AG04450 (cell line): Measurements from ENCODE around the gene SRRM3. TPM values are rescaled to one million over a fixed set of nuclear protein-coding genes. Genes with fewer than 3 reads are reported as not detected.

Experiments used
- CTCF ChIA-PET: fragments of 300-600, 350-600 bp; formaldehyde crosslinking; extraction: SDS; loops from one replicate; lab custom pipeline; 2022; ENCODE audit warnings: antibody characterized with exemption, inconsistent platforms; lab: Charles Lee
- POLR2A ChIA-PET: fragments of 350-600 bp; formaldehyde crosslinking; extraction: SDS; loops from one replicate; lab custom pipeline; 2021; ENCODE audit warnings: antibody characterized with exemption, inconsistent platforms; lab: Yijun Ruan, JAX
- DNase-seq: peaks from one replicate; pipeline ENCODE4 v3.0.0-alpha.2; 2011; ENCODE audit warnings: low read depth, low spot score
- H3K27ac ChIP-seq: one replicate; pipeline ENCODE4 v1.5.1; 2012; ENCODE audit warnings: low read depth, low read length, control low read depth
- H3K27me3 ChIP-seq: one replicate; pipeline ENCODE4 v1.6.0; 2012; ENCODE audit warnings: low read length; ENCODE audit not compliant: control insufficient read depth, insufficient read depth
- H3K4me3 ChIP-seq: 2 replicates; pipeline ENCODE4 v1.5.1; 2011; ENCODE audit warnings: mild to moderate bottlenecking, low read depth, low read length, control low read depth
- H3K9me3 ChIP-seq: 2 replicates; pipeline ENCODE4 v1.5.1; 2012; ENCODE audit warnings: low read length; ENCODE audit not compliant: control insufficient read depth, insufficient read depth
- CTCF ChIP-seq: IDR thresholded peaks from 2 replicates; pipeline ENCODE4 v1.5.1; 2011; ENCODE audit warnings: low read depth, low read length, control low read depth, inconsistent platforms
- polyA plus RNA-seq: library from polyadenylated mRNA; depleted of rRNA; stranded (reverse); fragments of >200 nt; gene quantifications from 2 replicates; pipeline ENCODE4 v1.2.3, GENCODE V29; 2011

Gene SRRM3
- polyA plus RNA-seq, 1 experiment = 1.5 TPM

GRCh38 chr7:76230214-76230613 lies 28.5 kb downstream of the SRRM3 start:
- ChIA-PET CTCF (interaction anchor here (0.6 kb wide), 1 partner anchor 32 kb away, joined by 3 read pairs; no protein-coding TSS in a partner anchor), POLR2A (interaction anchor here (1.0 kb wide), 1 partner anchor 10 kb away, joined by 3 read pairs; no protein-coding TSS in a partner anchor)
- no peak for TF ChIP-seq CTCF
- no peak overlapping the region for H3K4me3 ChIP-seq
- H3K9me3 ChIP-seq = no peaks in the 10 kb centered on the region; the same call in 1 of the 2 replicates
- peaks cover 21% of the 10 kb centered on the region for H3K27me3 ChIP-seq
- H3K27ac ChIP-seq = no peak overlapping the region
- DNase-seq = no peak

GRCh38 chr7:76231071-76231470 lies 29.4 kb downstream of the SRRM3 start:
- Histone ChIP-seq H3K4me3 (no peak overlapping the region), H3K27me3 (peaks cover 21% of the 10 kb centered on the region), H3K9me3 (no peaks in the 10 kb centered on the region; the same call in 1 of the 2 replicates), H3K27ac (no peak overlapping the region)
- ChIA-PET POLR2A (no interaction called here), CTCF (no interaction called here)
- TF ChIP-seq CTCF = no peak
- no peak for DNase-seq

GRCh38 chr7:76231583-76231982 lies 29.9 kb downstream of the SRRM3 start:
- Histone ChIP-seq H3K4me3 (no peak overlapping the region), H3K9me3 (no peaks in the 10 kb centered on the region; the same call in 1 of the 2 replicates), H3K27me3 (peaks cover 24% of the 10 kb centered on the region), H3K27ac (no peak overlapping the region)
- no peak for DNase-seq
- POLR2A ChIA-PET = no interaction called here
- TF ChIP-seq CTCF = no peak
- CTCF ChIA-PET = no interaction called here

GRCh38 chr7:76232698-76233097 lies 31.0 kb downstream of the SRRM3 start:
- no peak for TF ChIP-seq CTCF
- POLR2A ChIA-PET = no interaction called here
- H3K27me3 ChIP-seq = peaks cover 26% of the 10 kb centered on the region

GRCh38 chr7:76233538-76234281 lies 32.0 kb downstream of the SRRM3 start:
- H3K4me3 ChIP-seq = no peak overlapping the region
- peak overlapping the region; percentile 2 for H3K27ac ChIP-seq
- DNase-seq = no peak
- CTCF ChIA-PET = interaction anchor here (1.7 kb wide), 1 partner anchor 56 kb away, joined by 4 read pairs; no protein-coding TSS in a partner anchor
- TF ChIP-seq CTCF = no peak
- POLR2A ChIA-PET = no interaction called here
- no peaks in the 10 kb centered on the region; the same call in 1 of the 2 replicates for H3K9me3 ChIP-seq
- H3K27me3 ChIP-seq = peaks cover 32% of the 10 kb centered on the region

More at GRCh38 chr7:76232698-76233097, 31.0 kb downstream of the SRRM3 start:
- Histone ChIP-seq H3K4me3 (no peak overlapping the region), H3K27ac (no peak overlapping the region), H3K9me3 (no peaks in the 10 kb centered on the region; the same call in 1 of the 2 replicates)
- CTCF ChIA-PET = interaction anchor here (1.0 kb wide), 1 partner anchor 30 kb away, joined by 3 read pairs; no protein-coding TSS in a partner anchor
- no peak for DNase-seq
